ENCODE data around the gene TTC34.

Gene TTC34

DNA sequence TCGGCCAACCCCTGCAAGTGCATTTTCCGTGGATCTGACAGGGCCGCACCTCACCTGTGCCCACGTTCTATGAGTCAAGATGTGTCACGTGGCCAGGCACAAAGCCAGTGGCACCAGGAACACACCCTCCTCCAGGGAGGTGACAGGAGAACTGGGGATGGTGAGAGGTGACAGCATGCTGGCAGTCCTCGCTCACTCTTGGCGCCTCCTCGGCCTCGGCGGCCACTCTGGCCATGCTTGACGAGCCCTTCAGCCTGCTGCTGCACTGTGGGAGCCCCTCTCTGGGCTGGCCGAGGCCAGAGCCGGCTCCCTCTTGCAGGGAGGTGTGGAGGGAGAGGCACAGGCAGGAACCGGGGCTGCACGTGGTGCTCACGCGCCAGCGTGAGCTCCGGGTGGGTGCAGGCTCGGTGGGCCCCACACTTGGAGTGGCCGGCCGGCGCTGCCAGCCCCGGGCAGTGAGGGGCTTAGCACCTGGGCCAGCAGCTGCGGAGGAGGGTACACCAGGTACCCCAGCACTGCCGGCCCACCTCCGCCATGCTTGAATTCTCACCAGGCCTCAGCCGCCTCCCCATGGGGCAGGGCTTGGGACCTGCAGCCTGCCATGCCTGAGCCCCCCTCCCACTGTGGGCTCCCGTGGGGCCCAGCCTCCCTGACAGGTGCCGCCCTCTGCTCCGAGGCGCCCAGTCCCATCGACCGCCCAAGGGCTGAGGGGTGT lies 11.6 kb upstream of the TTC34 start:
- TF ChIP-seq GATA3 (IDR thresholded peaks at IDR 0.05; ENCODE audit: low read depth, low read length) (no peak), GATA2 (IDR thresholded peaks at IDR 0.05; ENCODE audit: low read depth, low read length) (no peak)

DNA sequence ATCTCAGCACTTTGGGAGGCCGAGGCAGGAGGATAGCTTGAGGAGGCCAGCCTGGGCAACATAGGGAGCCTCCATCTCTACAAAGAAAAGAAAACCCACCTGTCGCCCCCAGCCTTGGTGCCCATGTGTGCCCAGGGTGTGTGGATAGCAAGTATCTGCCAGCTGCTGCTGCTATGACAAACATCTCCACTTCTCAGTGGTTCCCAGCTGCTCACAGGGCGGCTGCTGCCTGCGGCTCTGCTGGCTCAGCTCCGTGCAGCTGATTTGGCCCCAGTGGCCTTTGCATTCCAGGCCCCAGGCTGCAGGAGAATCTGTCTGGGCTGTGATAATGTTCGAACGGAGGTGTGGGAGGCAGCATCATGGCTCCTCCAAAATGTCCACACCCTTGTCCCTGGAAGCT lies 10.6 kb upstream of the TTC34 start:
- no peak for TF ChIP-seq GATA3 (IDR thresholded peaks at IDR 0.05; ENCODE audit: low read depth, low read length)
- TF ChIP-seq GATA2 (IDR thresholded peaks at IDR 0.05; ENCODE audit: low read depth, low read length) = no peak

DNA sequence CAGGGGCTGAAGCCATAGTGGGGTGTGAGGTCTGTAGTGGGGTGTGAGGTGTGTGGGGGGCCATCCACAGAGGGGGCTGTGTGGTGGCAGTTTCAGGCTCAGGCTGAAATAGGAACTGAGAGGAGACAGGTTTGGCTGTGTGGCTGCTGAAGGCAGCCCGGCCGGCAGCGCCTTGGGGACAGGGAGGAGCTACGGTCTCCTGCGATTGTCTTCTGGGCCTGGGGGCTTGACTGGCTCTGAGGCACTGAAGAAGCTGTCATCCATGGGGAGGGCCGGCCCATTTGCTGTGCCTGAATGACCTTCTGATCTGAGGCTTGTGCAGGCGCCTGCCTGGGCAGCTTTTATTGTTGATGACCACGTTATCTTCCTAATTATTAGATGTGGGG lies 10.0 kb upstream of the TTC34 start:
- no peak for TF ChIP-seq GATA2 (IDR thresholded peaks at IDR 0.05; ENCODE audit: low read depth, low read length)
- no peak for TF ChIP-seq GATA3 (IDR thresholded peaks at IDR 0.05; ENCODE audit: low read depth, low read length)

DNA sequence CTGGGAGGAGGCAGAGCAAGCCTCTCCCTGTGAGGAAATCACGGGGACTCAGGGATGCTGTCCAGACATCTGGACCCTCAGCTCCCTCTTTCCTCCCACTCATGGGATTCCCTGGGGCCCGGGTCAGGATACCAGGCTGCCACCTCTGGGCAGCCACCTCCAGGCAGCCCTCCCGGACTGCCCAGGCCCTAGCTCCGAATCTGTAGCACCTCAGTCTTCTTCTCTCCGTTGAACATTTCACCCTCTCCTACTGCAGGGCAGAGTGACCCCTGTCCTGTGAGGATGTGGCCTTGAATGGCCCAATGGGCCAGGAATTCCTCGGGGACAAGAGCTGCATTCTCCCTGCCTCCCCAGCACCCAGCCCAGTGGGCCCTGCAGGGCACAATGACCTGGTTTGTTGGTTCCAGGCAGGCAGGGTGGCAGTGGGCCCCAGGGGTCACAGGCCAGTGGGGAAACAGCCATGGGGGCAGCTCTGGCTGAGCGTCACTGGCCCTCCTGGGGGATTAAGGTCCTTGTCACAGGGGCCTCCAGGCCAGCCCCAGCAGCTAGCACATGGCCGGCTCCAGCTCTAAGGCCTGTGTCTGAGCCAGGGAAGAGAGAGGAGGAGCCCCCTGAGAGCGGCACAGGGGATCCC lies 9.5 kb upstream of the TTC34 start:
- TF ChIP-seq GATA3 (IDR thresholded peaks at IDR 0.05; ENCODE audit: low read depth, low read length) = no peak
- TF ChIP-seq GATA2 (IDR thresholded peaks at IDR 0.05; ENCODE audit: low read depth, low read length) = no peak

DNA sequence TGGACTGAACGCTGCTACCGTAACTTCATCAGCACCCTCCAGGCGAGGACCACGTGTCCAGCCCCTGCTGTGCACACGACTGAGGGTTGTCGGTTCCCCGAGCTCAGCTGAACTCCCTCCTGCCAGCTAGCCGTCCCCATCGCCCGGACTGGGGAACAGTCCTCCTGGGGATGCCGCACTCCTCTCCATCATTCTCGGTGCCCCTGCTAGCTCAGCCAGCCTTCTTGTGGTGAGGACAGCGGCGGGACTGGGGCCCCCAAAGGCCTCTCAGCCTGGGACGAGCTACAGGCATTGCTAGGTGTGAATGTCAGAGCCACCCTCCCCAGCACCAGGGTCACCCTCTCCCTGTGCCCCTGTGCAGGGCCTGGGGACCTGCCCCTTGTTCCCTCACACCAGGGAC lies 8.8 kb upstream of the TTC34 start:
- TF ChIP-seq GATA2 (IDR thresholded peaks at IDR 0.05; ENCODE audit: low read depth, low read length) (no peak), GATA3 (IDR thresholded peaks at IDR 0.05; ENCODE audit: low read depth, low read length) (no peak)

DNA sequence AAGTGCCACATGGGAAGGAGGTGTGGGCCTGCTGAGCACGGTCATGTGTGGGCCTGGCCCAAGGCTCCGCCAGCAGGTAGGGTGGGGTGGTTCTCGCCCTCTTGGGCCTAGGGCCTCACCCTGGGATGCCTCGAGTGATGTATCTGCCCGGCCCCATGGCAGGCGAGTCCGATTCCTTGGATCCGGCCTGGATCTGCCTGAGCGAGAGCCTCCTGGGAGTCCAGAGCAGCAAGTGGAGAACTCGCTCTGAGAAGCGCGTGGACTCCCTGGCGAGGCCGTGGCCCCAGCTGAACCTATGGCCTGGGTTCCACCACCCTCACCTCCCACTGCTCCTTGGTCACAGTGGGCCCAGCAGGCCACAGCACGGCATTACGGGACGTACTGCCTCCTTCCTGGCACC lies 8.2 kb upstream of the TTC34 start:
- TF ChIP-seq GATA3 (IDR thresholded peaks at IDR 0.05; ENCODE audit: low read depth, low read length) (no peak), GATA2 (IDR thresholded peaks at IDR 0.05; ENCODE audit: low read depth, low read length) (no peak)

DNA sequence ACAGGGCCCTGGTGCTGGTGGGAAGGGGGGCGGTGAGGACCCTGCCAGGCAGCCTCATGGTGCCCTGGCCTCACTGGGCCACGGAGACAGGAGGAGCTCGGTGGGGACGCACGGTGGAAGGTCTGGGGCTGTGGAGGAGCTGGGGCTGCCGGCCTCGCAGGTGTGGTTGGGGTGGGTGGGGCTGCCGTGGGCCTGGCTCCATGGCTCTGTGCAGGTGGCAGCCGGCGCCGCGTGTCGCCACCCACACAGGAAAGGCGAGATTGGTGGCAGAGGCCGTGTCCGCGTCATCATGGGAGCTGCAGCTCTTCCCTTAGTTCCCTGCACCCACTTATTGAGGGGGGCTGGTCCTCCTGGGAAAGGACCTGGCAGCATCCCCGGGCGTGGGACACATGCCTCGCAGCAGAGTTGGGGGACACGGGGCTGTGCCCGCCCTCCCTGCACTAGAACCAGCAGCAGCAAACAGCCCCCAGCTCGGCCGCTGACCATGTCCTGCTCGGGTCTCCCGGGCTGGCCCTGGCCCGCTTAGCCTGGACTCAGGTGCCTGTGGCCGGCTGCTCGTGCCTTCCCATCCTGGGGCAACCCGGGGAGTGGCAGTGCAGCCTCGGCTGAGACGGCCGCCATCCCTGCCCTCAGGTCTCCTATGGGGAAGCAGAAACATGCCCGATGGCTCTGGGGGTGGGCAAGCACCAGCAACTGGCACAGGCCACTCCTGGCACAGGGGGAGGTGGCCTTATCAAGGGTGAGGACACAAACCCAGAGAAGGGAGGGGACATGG lies 7.5 kb upstream of the TTC34 start:
- no peak for TF ChIP-seq GATA2 (IDR thresholded peaks at IDR 0.05; ENCODE audit: low read depth, low read length)
- no peak for TF ChIP-seq GATA3 (IDR thresholded peaks at IDR 0.05; ENCODE audit: low read depth, low read length)

DNA sequence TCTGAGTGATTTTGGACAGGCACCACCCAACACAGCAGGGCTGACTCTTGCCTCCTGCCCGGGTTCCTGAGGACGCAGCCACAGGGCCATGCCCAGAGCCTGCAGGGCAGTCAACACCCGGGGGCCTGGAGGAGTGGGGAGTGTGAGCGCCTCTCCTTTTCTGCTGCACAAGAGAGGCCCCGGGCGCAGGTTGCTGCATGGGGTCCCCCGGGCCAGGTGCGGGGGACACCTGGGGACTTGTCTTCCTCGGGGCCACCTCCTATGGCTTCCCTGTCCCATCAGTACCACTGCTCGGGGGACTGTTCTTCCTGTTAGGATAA lies 6.9 kb upstream of the TTC34 start:
- TF ChIP-seq GATA3 (IDR thresholded peaks at IDR 0.05; ENCODE audit: low read depth, low read length) = no peak
- no peak for TF ChIP-seq GATA2 (IDR thresholded peaks at IDR 0.05; ENCODE audit: low read depth, low read length)

DNA sequence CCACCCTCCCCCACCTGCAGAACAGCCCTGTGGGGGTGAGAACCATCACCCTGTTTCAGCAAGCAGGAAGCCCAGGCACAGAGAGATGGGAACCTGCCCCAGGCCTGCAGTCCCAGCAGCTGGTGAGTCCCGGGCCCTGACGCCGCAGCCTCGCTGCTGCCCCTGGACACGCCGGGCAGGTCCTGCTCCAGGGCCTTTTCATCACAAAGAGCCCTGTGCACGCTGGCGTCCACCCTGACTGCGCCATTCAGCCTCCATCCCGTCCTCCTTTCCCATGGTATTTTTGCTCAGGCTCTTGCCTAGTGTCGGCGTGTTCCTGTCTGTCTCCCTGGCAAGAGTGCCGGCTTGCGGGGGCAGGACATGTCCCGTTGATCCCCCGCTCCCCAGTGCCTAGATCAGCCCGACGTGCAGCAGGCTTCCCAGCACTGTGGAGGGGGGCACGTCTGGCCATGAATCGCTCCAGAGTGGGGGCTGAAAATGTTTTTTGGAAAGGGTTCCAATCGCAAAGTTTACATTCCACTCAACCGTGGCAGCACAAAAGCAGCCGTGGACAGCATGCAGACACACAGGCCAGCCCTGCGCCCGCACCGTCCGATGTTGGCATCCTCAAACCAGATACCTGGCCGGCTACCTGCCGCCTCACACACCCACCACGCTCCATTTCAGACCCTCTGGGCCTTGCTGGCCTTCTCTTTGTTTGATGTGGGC lies 6.3 kb upstream of the TTC34 start:
- TF ChIP-seq GATA2 (IDR thresholded peaks at IDR 0.05; ENCODE audit: low read depth, low read length) = no peak
- no peak for TF ChIP-seq GATA3 (IDR thresholded peaks at IDR 0.05; ENCODE audit: low read depth, low read length)

DNA sequence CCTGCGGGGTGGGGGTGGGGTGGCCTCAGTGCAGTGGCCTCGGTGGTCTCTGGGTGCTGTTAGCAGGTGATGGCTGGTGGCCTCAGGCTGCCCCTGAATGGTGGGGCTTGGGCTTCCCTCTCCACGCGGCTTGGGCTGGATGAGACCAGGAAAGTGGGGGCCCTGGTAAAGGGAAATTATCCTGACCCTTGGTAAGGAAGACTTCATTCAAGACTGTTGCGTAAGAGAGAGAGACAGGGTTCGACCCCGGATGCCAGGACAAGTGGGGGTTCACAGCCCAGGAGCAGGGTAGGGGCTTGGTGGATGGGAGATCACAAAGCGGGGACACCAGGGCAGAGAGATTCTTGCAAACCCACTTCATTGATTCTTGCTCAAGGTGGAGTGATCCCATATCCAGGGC lies 5.5 kb upstream of the TTC34 start:
- TF ChIP-seq GATA3 (IDR thresholded peaks at IDR 0.05; ENCODE audit: low read depth, low read length) (no peak), GATA2 (IDR thresholded peaks at IDR 0.05; ENCODE audit: low read depth, low read length) (no peak)

DNA sequence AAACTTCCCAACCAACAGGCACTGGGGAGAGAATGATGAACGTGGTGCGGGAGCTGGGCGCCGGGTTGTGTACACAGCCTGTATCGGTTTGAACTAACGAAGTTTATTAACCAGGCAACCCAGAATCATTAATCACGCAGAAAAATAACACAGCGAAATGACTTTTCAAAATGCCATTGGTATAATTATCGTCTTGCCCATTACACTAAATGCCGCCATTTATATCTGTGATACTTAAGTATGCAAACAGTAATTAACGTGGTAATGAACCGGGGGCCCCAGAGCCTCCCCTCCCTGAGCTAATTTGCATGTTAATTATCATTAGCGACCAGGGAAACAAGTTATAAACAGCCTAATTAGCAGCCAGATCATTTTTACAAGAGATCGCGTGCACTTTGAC lies 5.1 kb upstream of the TTC34 start:
- TF ChIP-seq GATA2 (IDR thresholded peaks at IDR 0.05; ENCODE audit: low read depth, low read length) (no peak), GATA3 (IDR thresholded peaks at IDR 0.05; ENCODE audit: low read depth, low read length) (no peak)

DNA sequence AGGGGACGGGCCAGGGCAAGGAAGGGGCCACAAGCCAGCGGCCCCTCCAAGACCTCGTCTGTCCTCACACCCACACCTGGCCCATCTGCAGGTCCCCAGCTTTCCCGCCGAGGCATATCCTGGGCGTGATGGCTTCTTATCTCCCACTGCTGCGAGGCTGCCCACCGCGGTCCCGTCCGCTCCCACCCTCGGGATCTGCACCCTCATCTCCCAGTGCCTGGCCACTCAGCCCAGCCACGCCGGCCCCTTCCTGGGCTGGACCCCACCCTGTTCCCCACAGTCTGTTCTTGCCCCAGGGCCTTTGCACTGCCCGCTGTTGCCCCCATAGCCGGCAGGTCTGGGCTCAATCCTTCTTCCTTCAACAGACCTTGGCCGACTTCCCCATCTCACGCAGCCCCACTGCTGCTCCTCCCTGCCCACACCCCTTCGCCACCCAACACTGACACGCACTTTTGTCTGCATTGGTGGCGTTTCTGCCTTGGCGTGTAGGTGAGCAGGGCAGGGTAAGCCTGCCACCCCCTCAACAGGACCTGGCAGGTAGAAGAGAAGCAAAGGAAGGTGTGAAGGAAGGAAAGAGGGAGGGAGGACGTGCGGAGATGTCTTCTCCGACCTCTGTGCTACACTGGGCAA lies 4.4 kb upstream of the TTC34 start:
- TF ChIP-seq GATA3 (IDR thresholded peaks at IDR 0.05; ENCODE audit: low read depth, low read length) (no peak), GATA2 (IDR thresholded peaks at IDR 0.05; ENCODE audit: low read depth, low read length) (no peak)

DNA sequence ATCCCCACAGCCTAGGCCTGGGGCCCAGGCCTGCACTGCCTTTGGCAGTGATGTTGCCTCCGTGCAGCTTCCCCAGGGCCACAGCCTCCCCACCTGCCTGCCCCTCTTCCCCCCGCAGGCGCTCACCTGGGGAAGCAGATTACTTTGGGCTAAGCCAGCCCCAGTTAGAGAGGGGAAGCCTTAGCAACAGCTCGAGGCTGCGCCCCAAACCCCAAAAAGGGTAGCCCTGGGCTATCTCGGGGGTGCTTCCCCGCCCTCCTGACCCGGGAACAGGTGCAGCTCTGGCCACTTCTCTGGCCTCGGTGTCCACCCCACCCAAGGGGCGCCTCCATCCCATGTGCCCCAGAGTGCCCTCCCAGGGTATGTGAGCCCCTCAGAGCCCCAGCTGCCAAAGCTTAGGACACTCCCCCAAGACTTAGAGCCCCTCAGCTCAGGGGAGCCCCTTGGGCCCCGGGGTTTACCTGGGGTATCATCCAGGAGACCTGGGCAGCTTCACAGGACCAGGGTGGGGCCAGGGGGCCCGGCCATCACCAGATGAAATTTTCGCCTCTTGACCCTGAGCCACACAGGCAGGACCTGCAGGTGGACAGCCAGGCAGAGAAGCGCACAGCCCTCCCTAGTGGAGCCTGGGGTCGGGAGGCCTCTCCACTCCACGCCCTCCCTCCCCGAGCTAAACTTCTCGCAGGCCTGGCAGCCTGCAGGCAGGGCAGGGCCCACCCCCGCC lies 3.3 kb upstream of the TTC34 start:
- TF ChIP-seq GATA3 (IDR thresholded peaks at IDR 0.05; ENCODE audit: low read depth, low read length) (no peak), GATA2 (IDR thresholded peaks at IDR 0.05; ENCODE audit: low read depth, low read length) (no peak)
